Fibroblast of peridontal ligament (primary cell): Measurements from ENCODE around the gene MAGI1.

Experiments
- DNase-seq: peaks from one replicate; pipeline ENCODE4 v3.0.0-alpha.2; 2010; ENCODE audit errors: extremely low read depth

MAGI1 gene

GRCh38 chr3:65807225-65807624 lies 231.5 kb downstream of the MAGI1 start:
- DNase-seq, result no peak

- DNase-seq, result no peak
Observed at GRCh38 chr3:65806600-65806999, 232.1 kb downstream of the MAGI1 start.

GRCh38 chr3:65796676-65797075 lies 242.0 kb downstream of the MAGI1 start:
- no peak for DNase-seq

GRCh38 chr3:65795166-65795565 lies 243.6 kb downstream of the MAGI1 start:
- DNase-seq, result no peak

- no peak for DNase-seq
Observed at GRCh38 chr3:65793495-65794200, 245.1 kb downstream of the MAGI1 start.

- DNase-seq, result no peak
Observed at GRCh38 chr3:65788461-65788860, 250.3 kb downstream of the MAGI1 start.

- no peak for DNase-seq
Observed at GRCh38 chr3:65787827-65788226, 250.9 kb downstream of the MAGI1 start.

- DNase-seq, result peak; percentile 41
Observed at GRCh38 chr3:65787340-65787739, 251.4 kb downstream of the MAGI1 start.

GRCh38 chr3:65786890-65787289 lies 251.8 kb downstream of the MAGI1 start:
- no peak for DNase-seq

GRCh38 chr3:65785065-65785645 lies 253.6 kb downstream of the MAGI1 start:
- DNase-seq, result peak; percentile 84

- no peak for DNase-seq
Observed at GRCh38 chr3:65783117-65783516, 255.6 kb downstream of the MAGI1 start.

GRCh38 chr3:65781594-65781993 lies 257.1 kb downstream of the MAGI1 start:
- no peak for DNase-seq

GRCh38 chr3:65779390-65779789 lies 259.3 kb downstream of the MAGI1 start:
- no peak for DNase-seq

GRCh38 chr3:65778968-65779367 lies 259.8 kb downstream of the MAGI1 start:
- peak; percentile 52 for DNase-seq

- no peak for DNase-seq
Observed at GRCh38 chr3:65777050-65777449, 261.7 kb downstream of the MAGI1 start.

GRCh38 chr3:65776494-65776893 lies 262.2 kb downstream of the MAGI1 start:
- peak; percentile 98 for DNase-seq

- no peak for DNase-seq
Observed at GRCh38 chr3:65776081-65776480, 262.6 kb downstream of the MAGI1 start.

- DNase-seq, result no peak
Observed at GRCh38 chr3:65772758-65773157, 266.0 kb downstream of the MAGI1 start.

GRCh38 chr3:65767551-65767950 lies 271.2 kb downstream of the MAGI1 start:
- DNase-seq, result no peak

GRCh38 chr3:65762235-65762580 lies 276.5 kb downstream of the MAGI1 start:
- no peak for DNase-seq

- peak; percentile 29 for DNase-seq
Observed at GRCh38 chr3:65761446-65762234, 277.1 kb downstream of the MAGI1 start.

- peak; percentile 71 for DNase-seq
Observed at GRCh38 chr3:65758876-65759598, 279.7 kb downstream of the MAGI1 start.
